Endometrial microvascular endothelial cells (primary cell): ENCODE results near the gene KRT39. TPM values are rescaled to one million over a fixed set of nuclear protein-coding genes. Genes with fewer than 3 reads are reported as not detected.
"Not testable (repeated sequence)": the region's sequence is repeated elsewhere in the genome, so short reads cannot be mapped to it uniquely, and the experiment has no call there.

Experiments used
- in situ Hi-C: cut with HindIII; loops from 2 replicates; pipeline ENCODE4 v1.10.0; 2017; ENCODE audit warnings: low sequenced_read_pairs, low pct_unique_long_range_greater_than_20kb; ENCODE audit errors: inconsistent ontology term
- total RNA-seq: library from RNA; depleted of rRNA; stranded (reverse); fragments of >200 nt; gene quantifications from one replicate; pipeline ENCODE4 v1.2.3, GENCODE V29; 2015; ENCODE audit errors: inconsistent ontology term

The KRT39 gene
- not detected for total RNA-seq

GRCh38 chr17:40966848-40967247 is at the start of gene KRT39:
KRT39 (minus strand) TSS chr17:40966948; CDS start chr17:40966856, 92 bp downstream.
- in situ Hi-C loops, result no loop called here

DNA sequence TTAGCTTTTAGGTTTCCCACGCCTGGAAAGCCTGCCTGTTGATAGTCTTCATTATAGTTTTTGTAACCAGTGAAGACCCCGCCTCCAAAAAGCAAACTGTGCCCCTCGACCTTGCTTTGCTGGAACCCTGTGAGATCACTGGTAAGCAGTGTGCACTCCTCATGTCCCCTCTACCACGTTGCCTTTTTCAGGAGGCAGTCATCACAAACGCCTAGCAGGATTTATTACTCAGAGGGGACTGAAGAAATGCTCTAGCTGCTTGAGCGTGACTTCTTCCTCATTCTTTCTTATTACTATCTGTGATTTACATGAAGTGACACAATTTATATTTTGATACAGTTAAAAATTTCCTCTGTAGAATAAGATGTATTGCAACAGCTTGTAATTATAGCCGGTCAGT is 48.7 kb upstream of the KRT39 start:
- in situ Hi-C loops, result no loop called here

DNA sequence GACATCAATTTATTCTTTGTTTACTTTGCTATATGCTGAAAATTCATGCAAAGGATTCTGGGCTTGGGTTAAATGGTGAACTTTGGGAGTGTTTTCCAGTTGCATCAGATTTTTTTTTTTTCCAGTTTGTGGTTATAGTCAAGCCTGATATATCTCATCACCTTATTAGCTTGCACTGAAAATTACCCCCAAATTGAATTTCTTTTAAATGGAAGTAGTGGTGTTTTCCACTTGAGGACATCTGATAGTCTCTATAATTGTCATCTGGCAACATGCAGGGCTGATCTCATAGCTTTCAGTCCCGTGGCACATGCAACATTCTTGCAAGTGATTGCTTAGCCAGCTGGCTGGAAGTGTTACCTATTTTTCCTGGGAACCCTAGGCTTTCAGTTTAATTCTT is 46.9 kb upstream of the KRT39 start:
- in situ Hi-C loops, result no loop called here

- in situ Hi-C loops, result no loop called here
Measured at GRCh38 chr17:41013181-41013580, 46.4 kb upstream of the KRT39 start.

- in situ Hi-C loops, result no loop called here
Measured at GRCh38 chr17:41012326-41013120, 45.8 kb upstream of the KRT39 start.

DNA sequence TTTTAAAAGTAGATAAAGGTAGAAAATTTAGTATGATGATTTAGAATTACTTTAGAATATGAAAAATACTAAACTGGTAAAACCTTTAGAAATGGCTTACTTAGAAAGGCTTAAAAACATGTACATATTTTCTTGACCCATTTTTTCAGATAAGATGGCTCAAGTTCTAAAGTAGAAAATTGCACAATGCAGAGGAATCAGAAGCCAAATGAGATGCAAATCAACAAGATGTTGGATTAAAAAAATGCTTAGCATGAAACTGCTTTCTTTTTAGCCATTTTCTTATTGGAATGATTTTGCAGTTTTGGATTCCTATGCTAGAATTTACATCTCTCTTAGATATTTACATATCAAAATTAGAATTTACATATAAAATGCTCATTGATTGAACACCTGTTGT is 43.7 kb upstream of the KRT39 start:
- in situ Hi-C loops, result no loop called here

DNA sequence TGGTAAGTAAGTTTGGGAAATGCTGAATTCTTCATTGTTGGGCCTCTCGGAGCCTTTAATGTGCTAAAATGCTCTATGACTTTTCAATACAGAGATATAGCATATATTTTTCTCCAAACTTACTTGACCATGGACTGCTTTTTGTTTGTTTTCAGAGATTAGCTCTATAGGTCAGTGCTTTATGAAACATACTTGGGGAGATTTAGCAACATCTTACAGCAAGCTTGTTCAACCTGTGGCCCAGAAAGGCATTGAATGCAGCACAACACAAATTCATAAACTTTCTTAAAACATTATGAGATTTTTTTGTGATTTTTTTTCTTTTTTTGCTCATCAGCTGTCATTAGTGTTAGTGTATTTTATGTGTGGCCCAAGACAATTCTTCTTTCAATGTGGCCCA is 43.2 kb upstream of the KRT39 start:
- in situ Hi-C loops, result no loop called here

- in situ Hi-C loops, result no loop called here
Measured at GRCh38 chr17:41009301-41009760, 42.6 kb upstream of the KRT39 start.

GRCh38 chr17:41008811-41009210 is 42.1 kb upstream of the KRT39 start, which contains the start of gene KRTAP3-1:
KRTAP3-1 (minus strand) TSS chr17:41009128; CDS start chr17:41009074, 54 bp downstream.
- in situ Hi-C loops, result no loop called here

DNA sequence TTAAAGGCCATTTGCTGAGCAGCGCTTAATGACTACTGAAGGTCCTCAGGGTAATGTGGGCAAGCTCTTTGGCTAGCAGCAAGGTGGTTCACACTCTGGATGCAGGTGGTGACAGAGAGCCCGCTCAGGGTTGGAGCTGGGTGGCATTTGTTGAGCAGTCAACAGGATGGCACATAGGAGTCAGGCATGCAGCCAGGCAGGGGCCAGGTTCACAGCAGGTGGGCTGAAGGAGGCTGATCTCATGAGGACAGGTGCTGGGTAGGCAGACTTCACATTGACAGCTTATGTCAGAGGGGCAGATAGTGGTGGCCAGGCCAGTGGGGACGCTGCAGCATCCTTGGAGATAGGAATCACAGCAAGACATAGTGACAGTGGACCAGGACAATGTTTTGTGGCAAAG is 37.6 kb upstream of the KRT39 start:
- in situ Hi-C loops, result no loop called here

DNA sequence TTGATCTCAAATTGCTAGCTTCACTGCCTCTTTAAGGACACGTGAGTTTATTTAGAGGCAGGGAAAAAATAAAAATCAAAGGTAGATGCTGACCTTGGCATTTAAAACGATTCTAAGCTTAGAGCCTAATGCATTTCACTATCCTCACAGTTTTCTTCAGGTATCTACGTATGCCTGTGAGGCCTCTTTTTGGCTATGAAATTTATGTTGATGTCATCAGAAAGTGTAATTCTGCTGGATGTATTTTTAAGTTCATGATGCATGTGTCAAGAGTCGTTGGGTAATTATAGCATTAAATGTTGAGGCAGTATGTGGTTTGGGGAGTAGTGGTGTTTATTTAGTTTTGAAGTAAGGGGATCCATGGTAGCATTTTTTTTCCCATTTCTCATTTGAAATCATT is 37.2 kb upstream of the KRT39 start:
- in situ Hi-C loops, result no loop called here

- in situ Hi-C loops, result no loop called here
Measured at GRCh38 chr17:41002814-41003213, 36.1 kb upstream of the KRT39 start.

DNA sequence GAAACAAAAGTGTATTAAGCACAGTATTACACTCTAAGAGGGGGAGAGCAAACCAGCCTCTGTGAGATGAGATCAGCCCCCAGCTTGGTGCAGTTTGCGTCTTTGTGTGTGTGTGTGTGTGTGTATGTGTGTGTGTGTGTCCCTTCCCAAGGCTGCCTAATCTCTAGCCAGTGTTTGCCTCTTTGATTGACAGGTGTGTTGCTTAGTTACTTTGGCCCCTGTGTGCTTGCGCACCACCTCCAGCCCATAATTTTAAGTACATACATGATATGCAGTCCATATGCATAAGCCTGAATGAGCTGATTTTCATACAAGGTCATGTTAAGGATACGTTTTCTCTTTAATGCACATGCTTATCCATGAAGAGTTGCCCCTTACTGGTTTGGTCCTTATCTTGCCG is 35.0 kb upstream of the KRT39 start:
- in situ Hi-C loops, result no loop called here

DNA sequence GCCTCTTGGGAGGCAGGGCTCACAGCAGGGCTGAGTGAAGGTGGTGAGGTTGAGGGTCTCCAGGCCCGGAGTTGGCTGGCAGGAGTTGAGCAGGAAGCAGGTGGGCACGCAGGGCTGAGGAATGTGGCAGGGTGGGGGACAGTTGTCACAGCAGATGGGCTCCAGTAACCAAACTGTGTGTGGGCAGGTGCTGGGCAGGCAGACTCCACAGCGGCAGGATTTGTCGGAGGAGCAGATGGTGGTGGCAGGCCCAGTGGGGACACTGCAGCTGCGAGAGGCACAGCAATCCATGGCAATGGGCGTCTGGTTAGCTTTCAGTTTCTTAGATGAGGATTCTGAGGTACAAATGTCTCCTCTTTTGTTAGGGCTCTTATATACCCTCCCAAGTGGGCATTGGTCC is 32.8 kb upstream of the KRT39 start, which contains the start of gene KRTAP3-2:
Gene KRTAP3-2 (minus strand): TSS at position 344 of the 400 bp plus-strand sequence. CDS start 53 bp downstream, at position 291.
- in situ Hi-C loops, result not testable (repeated sequence)

DNA sequence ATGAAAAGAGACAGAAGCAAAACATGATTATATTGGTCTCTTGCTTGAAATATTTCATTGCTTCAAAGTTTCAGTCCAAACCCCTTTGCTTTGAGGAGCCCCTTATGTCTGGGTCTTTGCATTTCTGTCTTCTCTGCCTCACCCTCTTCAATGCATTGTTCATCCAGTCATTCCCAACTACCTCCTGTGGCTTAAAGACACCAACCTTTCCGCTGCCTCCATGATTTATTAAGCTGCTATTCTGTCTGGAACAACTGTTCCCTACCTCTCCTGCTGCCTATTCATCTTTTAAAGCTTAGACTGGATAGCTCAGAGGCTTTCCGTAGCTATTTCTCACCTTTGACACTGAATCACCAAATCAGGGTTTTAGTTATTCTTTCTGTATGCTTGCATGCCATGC is 30.6 kb upstream of the KRT39 start:
- in situ Hi-C loops, result no loop called here

GRCh38 chr17:40996829-40997228 is 30.1 kb upstream of the KRT39 start:
- in situ Hi-C loops, result no loop called here

DNA sequence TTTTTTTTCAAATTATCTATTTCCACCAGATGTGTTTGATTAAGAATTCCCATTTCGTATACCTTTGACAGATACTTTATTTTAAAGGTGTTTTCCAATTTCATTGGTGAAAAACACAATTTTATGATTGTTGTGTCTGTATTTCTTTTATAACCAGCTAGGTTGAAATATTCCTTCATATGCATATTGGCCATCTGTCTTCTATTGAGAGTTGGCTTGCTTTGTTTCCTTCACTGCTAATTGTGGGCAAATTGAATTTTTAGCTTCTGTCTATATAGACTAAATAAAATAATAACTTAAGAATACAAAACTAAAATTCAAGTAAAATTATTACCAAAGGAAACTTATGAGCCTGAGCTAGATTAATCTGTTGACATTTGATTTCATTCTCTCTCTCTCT is 28.4 kb upstream of the KRT39 start:
- in situ Hi-C loops, result no loop called here

GRCh38 chr17:40993839-40994238 is 27.1 kb upstream of the KRT39 start, which contains the start of gene KRTAP3-3:
KRTAP3-3 (minus strand) TSS chr17:40994164; CDS start chr17:40994097, 67 bp downstream.
- in situ Hi-C loops, result no loop called here

DNA sequence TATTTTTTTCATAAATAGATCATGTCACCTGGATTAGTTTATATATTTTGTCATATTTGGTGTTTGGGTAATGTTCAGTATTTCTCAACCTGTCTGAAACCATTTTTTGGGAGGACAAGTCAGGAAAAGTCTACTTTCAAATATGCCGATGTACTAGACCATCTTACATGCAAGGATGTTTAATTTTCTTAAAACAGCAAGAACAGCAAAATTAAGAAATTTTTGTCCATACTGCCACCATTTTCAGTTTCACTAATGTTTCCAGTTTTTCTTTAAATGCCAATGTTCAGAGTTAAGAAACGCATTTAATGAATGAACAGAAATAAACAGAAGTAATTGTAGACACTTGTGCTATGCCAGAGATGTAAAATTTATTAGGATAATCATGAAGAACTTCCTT is 26.3 kb upstream of the KRT39 start:
- in situ Hi-C loops, result no loop called here

GRCh38 chr17:40992666-40993065 is 25.9 kb upstream of the KRT39 start:
- in situ Hi-C loops, result no loop called here
